B cell (primary cell): ENCODE results near the gene KLHL25. TPM values are rescaled to one million over a fixed set of nuclear protein-coding genes. Genes with fewer than 3 reads are reported as not detected.

ENCODE experiments used
- ATAC-seq: fragments of 200-7000 bp; cut with Tn5 transposase; one replicate; pipeline ENCODE4 v1.10.0; 2021; ENCODE audit warnings: low read depth, mild to moderate bottlenecking, moderate number of reproducible peaks, moderate library complexity
- CTCF ChIA-PET: fragments of 350-600 bp; sonication (Branson Sonifier 250); formaldehyde crosslinking; loops from one replicate; lab custom pipeline; 2021; ENCODE audit warnings: antibody characterized with exemption, inconsistent platforms; lab: Charles Lee
- POLR2A ChIA-PET: fragments of 350-600 bp; sonication (Branson Sonifier 250); formaldehyde crosslinking; loops from one replicate; lab custom pipeline; 2021; ENCODE audit warnings: antibody characterized with exemption; lab: Charles Lee
- DNase-seq: peaks from one replicate; pipeline ENCODE4 v3.0.0; 2013
- H2AFZ ChIP-seq: 2 replicates; pipeline ENCODE4 v1.6.1; 2012; ENCODE audit warnings: mild to moderate bottlenecking, low read depth, low read length; ENCODE audit not compliant: insufficient read depth, poor library complexity, severe bottlenecking
- H3K27ac ChIP-seq, 2 donors: 1 replicate in 1 of 2; 2 replicates in 1 of 2; pipeline ENCODE4 v1.5.1; 2012 to 2013; ENCODE audit warnings: low read length in 2 of 2, mild to moderate bottlenecking in 2 of 2, moderate library complexity in 1 of 2
- H3K27me3 ChIP-seq, 4 experiments: fragments of 200-600 bp in 1 of 4; sonication (generic) in 1 of 4; replicated peaks in 1 of 4; 1 replicate in 2 of 4; 2 replicates in 2 of 4; pipeline versions ENCODE4 v1.6.1 to v1.7.0; 2013 to 2016; ENCODE audit warnings: low read length in 3 of 4, mild to moderate bottlenecking in 2 of 4, mixed read lengths in 1 of 4, moderate library complexity in 1 of 4; ENCODE audit not compliant: insufficient read depth in 4 of 4, control insufficient read depth in 3 of 4; ENCODE audit errors: control extremely low read depth in 1 of 4
- H3K36me3 ChIP-seq, 2 experiments: replicated peaks in 1 of 2; 1 replicate in 1 of 2; 2 replicates in 1 of 2; pipeline versions ENCODE4 v1.6.1 to v1.7.1; 2013; ENCODE audit warnings: low read length in 1 of 2; ENCODE audit not compliant: insufficient read depth in 2 of 2, control insufficient read depth in 1 of 2; ENCODE audit errors: control extremely low read depth in 1 of 2, extremely low read depth in 1 of 2
- H3K4me1 ChIP-seq, 2 donors: fragments of 200-600 bp in 1 of 2; sonication (generic) in 1 of 2; 1 replicate in 1 of 2; 2 replicates in 1 of 2; pipeline versions ENCODE4 v1.5.1 to v1.6.1; 2013 to 2017; ENCODE audit warnings: low read length in 2 of 2; ENCODE audit not compliant: control insufficient read depth in 2 of 2, insufficient read depth in 2 of 2
- H3K4me2 ChIP-seq: replicated peaks from 2 replicates; pipeline ENCODE3; 2012; ENCODE audit warnings: mild to moderate bottlenecking, low read depth, low read length; ENCODE audit not compliant: poor library complexity, severe bottlenecking
- H3K4me3 ChIP-seq, 5 experiments: fragments of 200-600 bp in 1 of 5; sonication (generic) in 1 of 5; 1 replicate in 3 of 5; 2 replicates in 2 of 5; pipeline versions ENCODE4 v1.5.1 to v1.7.0; 2011 to 2016; ENCODE audit warnings: low read length in 4 of 5, mild to moderate bottlenecking in 4 of 5, low read depth in 2 of 5, control low read depth in 1 of 5, moderate library complexity in 1 of 5; ENCODE audit not compliant: insufficient read depth in 1 of 5; ENCODE audit errors: control extremely low read depth in 1 of 5, extremely low read depth in 1 of 5
- H3K79me2 ChIP-seq: fragments of 200-600 bp; sonication (generic); one replicate; pipeline ENCODE4 v1.6.0; 2016; ENCODE audit warnings: low read length; ENCODE audit not compliant: control insufficient read depth, insufficient read depth
- H3K9ac ChIP-seq: fragments of 200-600 bp; sonication (generic); 2 replicates; pipeline ENCODE4 v1.6.1; 2017; ENCODE audit warnings: mild to moderate bottlenecking, low read length, moderate library complexity
- H3K9me3 ChIP-seq, 3 donors: one replicate each; pipeline versions ENCODE4 v1.6.1 to v1.7.1; 2013; ENCODE audit warnings: low read length in 2 of 3; ENCODE audit not compliant: control insufficient read depth in 2 of 3, insufficient read depth in 1 of 3; ENCODE audit errors: control extremely low read depth in 1 of 3
- H4K20me1 ChIP-seq: 2 replicates; pipeline ENCODE4 v1.6.0; 2012; ENCODE audit warnings: mild to moderate bottlenecking, low read length; ENCODE audit not compliant: insufficient read depth, control insufficient read depth, poor library complexity, severe bottlenecking
- H3K27ac Mint-ChIP-seq: one replicate; pipeline ENCODE4 v1.8.0; 2021; ENCODE audit warnings: mixed read lengths
- H3K27me3 Mint-ChIP-seq: one replicate; pipeline ENCODE4 v1.8.0; 2021; ENCODE audit warnings: mixed read lengths
- H3K4me1 Mint-ChIP-seq: one replicate; pipeline ENCODE4 v1.8.0; 2021; ENCODE audit warnings: mixed read lengths
- H3K4me3 Mint-ChIP-seq: one replicate; pipeline ENCODE4 v1.8.0; 2021; ENCODE audit warnings: mixed read lengths
- H3K9me3 Mint-ChIP-seq: one replicate; pipeline ENCODE4 v1.8.0; 2022; ENCODE audit warnings: mixed read lengths; ENCODE audit not compliant: insufficient read depth
- EZH2 ChIP-seq: IDR thresholded peaks from 2 replicates; pipeline ENCODE4 v1.6.1; 2012; ENCODE audit warnings: borderline replicate concordance, low read depth, mild to moderate bottlenecking, moderate library complexity, low read length; ENCODE audit not compliant: insufficient read depth, poor library complexity, severe bottlenecking
- WGBS: methylation state at CpG from one replicate; pipeline ENCODE4 v1.1.5; 2013; ENCODE audit warnings: missing lambda C conversion rate; ENCODE audit not compliant: insufficient coverage; 5-methylcytosine and 5-hydroxymethylcytosine counted together
- intact Hi-C: fragments of 100-400 bp; cut with micrococcal nuclease; formaldehyde crosslinking; loops from one replicate; pipeline ENCODE4 v1.10.0; 2022
- polyA plus RNA-seq: library from polyadenylated mRNA; depleted of rRNA; stranded (reverse); fragments of >200 nt; gene quantifications from 2 replicates; pipeline ENCODE4 v1.2.3, GENCODE V29; 2012
- total RNA-seq, 2 donors: library from RNA; stranded (reverse); fragments of 120-200 nt in 1 of 2; gene quantifications; 1 replicate in 1 of 2; 2 replicates in 1 of 2; pipeline versions ENCODE4 v1.2.3 to v1.2.4, GENCODE V29; 2013 to 2022
- TF ChIP-seq, protein P1 (sequence below): fragments of 200-600 bp; IDR thresholded peaks from one replicate; pipeline ENCODE4 v1.8.0; 2022; ENCODE audit warnings: antibody characterized with exemption, mild to moderate bottlenecking

Gene KLHL25
- total and polyA plus RNA-seq, 2 donors (not counting 1 experiment from before 2014, with no cell fraction given): 1.1 to 3.3 TPM

DNA sequence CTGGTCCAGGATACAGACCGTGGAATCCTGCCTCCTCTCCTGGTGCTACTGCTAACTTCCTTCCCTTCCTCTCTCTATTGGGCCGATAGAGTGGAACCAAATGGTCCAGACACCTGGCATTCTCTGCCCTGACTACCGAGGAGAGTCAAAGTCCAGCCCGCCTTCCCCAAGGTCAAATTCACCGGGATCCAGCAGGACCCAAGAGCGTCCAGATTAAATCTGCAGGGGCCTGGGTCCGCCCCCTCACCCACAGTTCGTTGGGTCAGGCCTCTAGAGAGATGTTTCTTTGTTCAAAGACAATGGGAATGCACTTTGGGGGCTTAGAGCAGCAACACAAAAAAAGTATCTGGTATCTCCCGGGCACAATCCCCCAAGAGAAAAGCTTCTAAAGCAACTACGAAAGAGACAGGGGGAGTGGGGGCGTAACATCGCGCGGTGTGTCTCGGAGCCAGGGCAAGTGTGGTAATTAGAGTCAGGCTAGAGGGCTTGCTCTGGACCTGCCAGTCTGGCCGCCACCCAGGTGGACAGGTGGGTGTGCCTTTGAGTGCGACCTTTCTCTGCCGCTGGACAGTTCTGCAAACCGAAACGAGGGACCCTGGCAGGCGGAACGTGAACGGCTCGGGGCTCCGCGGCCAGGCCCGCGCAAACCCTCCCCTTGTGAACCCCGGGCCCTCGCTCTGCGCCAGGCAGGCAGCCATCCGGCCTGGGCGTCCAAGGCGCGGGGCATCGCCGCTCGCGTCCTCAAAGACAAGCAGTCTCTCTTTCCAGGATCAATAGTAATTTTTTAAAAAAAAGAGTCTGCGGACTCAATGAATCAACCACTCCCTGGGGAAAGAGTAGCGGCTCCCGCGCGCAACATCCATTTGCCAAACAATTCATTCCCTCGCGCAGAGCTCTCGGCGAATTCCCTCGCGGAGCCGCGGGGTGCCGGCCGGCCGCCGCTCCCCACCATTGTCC is 806 bp downstream of the KLHL25 start:
- Histone ChIP-seq H3K4me2 (peak overlapping the region; percentile 88), H3K36me3 (no peaks in the 10 kb centered on the region), H3K27me3 (peaks cover 0 to 5% (median 0%) of the 10 kb centered on the region in 4 experiments), H3K4me3 (peak overlapping the region; percentile 47 to 79 (median 68)), H3K27ac (peak overlapping the region in 1 of 2 donors; percentile 66), H3K79me2 (peaks cover 17% of the 10 kb centered on the region), H3K9ac (peak overlapping the region; percentile 70), H4K20me1 (no peaks in the 10 kb centered on the region), H2AFZ (peak overlapping the region; percentile 83), H3K9me3 (peaks cover 0 to 3% (median 0%) of the 10 kb centered on the region in 3 donors), H3K4me1 (peaks cover 15 to 21% of the 10 kb centered on the region in 2 donors)
- ChIA-PET CTCF (no interaction called here), POLR2A (no interaction called here)
- peak overlapping the region; percentile 91 for H3K4me3 Mint-ChIP-seq
- peak; percentile 57 for DNase-seq
- H3K4me1 Mint-ChIP-seq: peaks cover 24% of the 10 kb centered on the region
- 5% methylated on average over 53 of the region's 56 CpGs for WGBS
- peak; percentile 11 for ATAC-seq
- peaks cover 1% of the 10 kb centered on the region for H3K27me3 Mint-ChIP-seq
- peak overlapping the region; percentile 59 for H3K27ac Mint-ChIP-seq
- intact Hi-C loops: loop anchor here (2.0 kb wide), 2 partner anchors 47 to 105 kb away; no protein-coding TSS in a partner anchor
- no peaks in the 10 kb centered on the region for H3K9me3 Mint-ChIP-seq
- no peak for TF ChIP-seq EZH2

DNA sequence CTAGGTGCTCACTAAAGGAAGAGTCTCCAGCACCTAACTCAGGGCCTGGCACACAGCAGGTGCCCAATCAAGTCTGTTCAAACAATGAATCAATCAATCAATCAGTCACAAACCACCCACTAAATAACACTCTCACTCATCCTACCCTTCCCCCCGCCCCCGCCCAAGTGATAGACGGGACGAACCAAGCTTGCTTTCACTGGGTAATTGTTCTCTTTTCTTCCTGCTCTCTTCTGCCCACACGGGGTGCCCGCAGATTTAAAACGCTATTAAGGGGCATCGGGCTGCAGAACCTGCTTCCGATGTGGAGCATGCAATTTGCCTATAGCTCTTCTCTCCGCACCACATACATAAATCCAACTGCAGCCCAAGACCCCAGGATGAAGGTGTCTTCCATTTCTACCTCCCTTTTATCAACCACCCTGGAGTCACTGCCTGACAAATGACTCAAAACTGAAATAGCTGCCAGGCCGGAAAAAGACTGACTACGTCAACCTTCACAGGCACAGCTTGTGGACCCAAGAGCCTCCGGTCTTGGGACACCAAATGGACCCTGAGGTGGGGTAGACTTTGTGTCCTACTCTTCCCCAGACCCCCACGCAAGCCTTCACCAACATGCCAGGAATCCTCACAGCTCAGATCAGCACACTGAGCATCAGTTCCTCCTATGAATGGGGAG is 1.7 kb downstream of the KLHL25 start:
- ChIA-PET POLR2A (no interaction called here), CTCF (no interaction called here)
- H3K4me3 ChIP-seq: no peak overlapping the region
- H3K9me3 ChIP-seq: peaks cover 0 to 3% (median 0%) of the 10 kb centered on the region in 3 donors
- H3K36me3 ChIP-seq: no peaks in the 10 kb centered on the region
- TF ChIP-seq, protein P1, sequence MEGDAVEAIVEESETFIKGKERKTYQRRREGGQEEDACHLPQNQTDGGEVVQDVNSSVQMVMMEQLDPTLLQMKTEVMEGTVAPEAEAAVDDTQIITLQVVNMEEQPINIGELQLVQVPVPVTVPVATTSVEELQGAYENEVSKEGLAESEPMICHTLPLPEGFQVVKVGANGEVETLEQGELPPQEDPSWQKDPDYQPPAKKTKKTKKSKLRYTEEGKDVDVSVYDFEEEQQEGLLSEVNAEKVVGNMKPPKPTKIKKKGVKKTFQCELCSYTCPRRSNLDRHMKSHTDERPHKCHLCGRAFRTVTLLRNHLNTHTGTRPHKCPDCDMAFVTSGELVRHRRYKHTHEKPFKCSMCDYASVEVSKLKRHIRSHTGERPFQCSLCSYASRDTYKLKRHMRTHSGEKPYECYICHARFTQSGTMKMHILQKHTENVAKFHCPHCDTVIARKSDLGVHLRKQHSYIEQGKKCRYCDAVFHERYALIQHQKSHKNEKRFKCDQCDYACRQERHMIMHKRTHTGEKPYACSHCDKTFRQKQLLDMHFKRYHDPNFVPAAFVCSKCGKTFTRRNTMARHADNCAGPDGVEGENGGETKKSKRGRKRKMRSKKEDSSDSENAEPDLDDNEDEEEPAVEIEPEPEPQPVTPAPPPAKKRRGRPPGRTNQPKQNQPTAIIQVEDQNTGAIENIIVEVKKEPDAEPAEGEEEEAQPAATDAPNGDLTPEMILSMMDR: no peak
- no peak for TF ChIP-seq EZH2
- DNase-seq: no peak
- Mint-ChIP-seq H3K9me3 (no peaks in the 10 kb centered on the region), H3K27ac (no peak overlapping the region), H3K4me1 (peaks cover 24% of the 10 kb centered on the region), H3K4me3 (peak overlapping the region; percentile 91), H3K27me3 (no peaks in the 10 kb centered on the region)
- H3K9ac ChIP-seq: peak overlapping the region; percentile 70
- H3K27ac ChIP-seq: no peak overlapping the region
- intact Hi-C loops: no loop called here
- peaks cover 17% of the 10 kb centered on the region for H3K79me2 ChIP-seq
- 89% methylated on average over 11 of the region's 14 CpGs for WGBS
- H3K4me2 ChIP-seq: peak overlapping the region; percentile 88
- H3K4me1 ChIP-seq: peaks cover 15 to 21% of the 10 kb centered on the region in 2 donors
- peaks cover 0 to 5% (median 0%) of the 10 kb centered on the region in 4 experiments for H3K27me3 ChIP-seq
- H2AFZ ChIP-seq: peak overlapping the region; percentile 83
- no peak for ATAC-seq
- no peaks in the 10 kb centered on the region for H4K20me1 ChIP-seq
